Panc1 (cell line): Measurements from ENCODE around the gene DIS3L2. TPM values are rescaled to one million over a fixed set of nuclear protein-coding genes. Genes with fewer than 3 reads are reported as not detected.

Experiments
- ATAC-seq: fragments of 200-7000 bp; cut with Tn5 transposase; 2 replicates; pipeline ENCODE4 v1.9.1; 2020; ENCODE audit warnings: mild to moderate bottlenecking, moderate library complexity
- BruUV-seq: library from RNA; stranded (reverse); fragments of 400-500 nt; replicated peaks from 2 replicates; lab custom pipeline; 2021; lab: Mats Ljungman, UMichigan
- CTCF ChIA-PET: fragments of 300-600 bp; sonication (Branson Sonifier 250); formaldehyde crosslinking; loops from one replicate; lab custom pipeline; 2022; ENCODE audit warnings: antibody characterized with exemption; lab: Charles Lee
- POLR2A ChIA-PET: fragments of 300-600 bp; sonication (Branson Sonifier 250); formaldehyde crosslinking; loops from one replicate; lab custom pipeline; 2022; ENCODE audit warnings: antibody characterized with exemption; lab: Charles Lee
- DNase-seq: peaks from one replicate; pipeline ENCODE4 v3.0.0-alpha.2; 2010; ENCODE audit warnings: low read depth, low spot score
- H3K27ac ChIP-seq: 2 replicates; pipeline ENCODE4 v1.5.1; 2011; ENCODE audit warnings: mild to moderate bottlenecking, low read length, inconsistent platforms
- H3K27me3 ChIP-seq: fragments of 200-500 bp; sonication (Bioruptor generic); 2 replicates; pipeline ENCODE4 v1.6.0; 2014; ENCODE audit warnings: low read length, inconsistent platforms; ENCODE audit not compliant: control insufficient read depth, insufficient read depth
- H3K36me3 ChIP-seq: fragments of 200-500 bp; sonication (Bioruptor generic); 2 replicates; pipeline ENCODE4 v1.5.1; 2014; ENCODE audit warnings: inconsistent platforms, mild to moderate bottlenecking, low read length, moderate library complexity; ENCODE audit not compliant: control insufficient read depth, insufficient read depth
- H3K4me1 ChIP-seq: 2 replicates; pipeline ENCODE4 v1.5.1; 2011; ENCODE audit warnings: inconsistent platforms, mild to moderate bottlenecking, low read length, moderate library complexity; ENCODE audit not compliant: control insufficient read depth, insufficient read depth
- H3K4me3 ChIP-seq, 2 experiments: 2 replicates each; pipeline ENCODE4 v1.5.1; 2011 to 2012; ENCODE audit warnings: low read depth in 2 of 2, low read length in 2 of 2, mild to moderate bottlenecking in 2 of 2, inconsistent platforms in 1 of 2, moderate library complexity in 1 of 2
- H3K9me3 ChIP-seq: fragments of 200-500 bp; sonication (Bioruptor generic); 2 replicates; pipeline ENCODE4 v1.5.1; 2014; ENCODE audit warnings: low read depth, mild to moderate bottlenecking, inconsistent platforms, low read length, moderate library complexity; ENCODE audit not compliant: control insufficient read depth, insufficient read depth
- POLR2AphosphoS5 ChIP-seq: IDR thresholded peaks from 2 replicates; pipeline ENCODE4 v1.6.1; 2012; ENCODE audit warnings: mild to moderate bottlenecking, low read depth, low read length, moderate library complexity
- SIN3A ChIP-seq: IDR thresholded peaks from 2 replicates; pipeline ENCODE4 v1.6.1; 2012; ENCODE audit warnings: low read depth, mild to moderate bottlenecking, low read length, moderate library complexity, borderline replicate concordance; ENCODE audit not compliant: insufficient read depth
- TCF7L2 ChIP-seq: IDR thresholded peaks from 2 replicates; pipeline ENCODE4 v1.6.1; 2011; ENCODE audit warnings: mild to moderate bottlenecking, low read depth, low read length, inconsistent platforms
- in situ Hi-C: cut with HindIII; loops from 2 replicates; pipeline ENCODE4 v1.10.0; 2016; ENCODE audit warnings: low sequenced_read_pairs, low pct_unique_long_range_greater_than_20kb
- intact Hi-C: fragments of 100-400 bp; cut with micrococcal nuclease; formaldehyde crosslinking; loops from one replicate; pipeline ENCODE4 v1.10.0; 2022; ENCODE audit not compliant: unreplicated experiment
- total RNA-seq: library from RNA; stranded (reverse); gene quantifications from one replicate; pipeline ENCODE4 v1.2.1, GENCODE V29; 2021; ENCODE audit not compliant: unreplicated experiment
- TF ChIP-seq, protein P1 (sequence below): fragments of 450-650 bp; IDR thresholded peaks from 2 replicates; pipeline ENCODE4 v1.5.1; 2017; ENCODE audit warnings: mild to moderate bottlenecking
- TF ChIP-seq, protein P2 (sequence below), 2 experiments: IDR thresholded peaks; 2 replicates each; pipeline ENCODE4 v1.6.1; 2011 to 2012; ENCODE audit warnings: low read depth in 2 of 2, control low read depth in 1 of 2, low read length in 1 of 2, mild to moderate bottlenecking in 1 of 2, moderate library complexity in 1 of 2; ENCODE audit not compliant: insufficient read depth in 1 of 2

DIS3L2 gene
- total RNA-seq, 1 experiment from 2014 or later, result 28.1 TPM

DNA sequence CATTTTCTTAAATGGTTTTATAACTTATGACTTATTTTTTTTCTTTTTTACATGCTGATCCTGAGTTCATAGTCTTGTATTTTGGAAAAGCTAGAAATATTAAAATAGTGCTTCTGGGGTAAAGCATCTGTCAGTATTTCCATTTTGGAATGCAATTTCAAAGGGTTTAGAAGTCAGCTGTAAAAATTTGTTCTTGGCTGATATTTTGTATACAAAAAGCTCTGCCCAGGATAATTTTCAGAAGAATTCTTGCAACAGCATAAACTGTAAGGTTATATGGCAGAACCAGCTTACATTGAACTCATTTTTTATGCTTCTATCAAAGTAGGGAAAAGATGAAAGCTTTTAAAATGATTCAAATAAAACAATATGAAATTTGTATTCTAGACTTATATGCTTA is 97.4 kb downstream of the DIS3L2 start:
- intact Hi-C loops, result no loop called here
- TF ChIP-seq, protein P1, sequence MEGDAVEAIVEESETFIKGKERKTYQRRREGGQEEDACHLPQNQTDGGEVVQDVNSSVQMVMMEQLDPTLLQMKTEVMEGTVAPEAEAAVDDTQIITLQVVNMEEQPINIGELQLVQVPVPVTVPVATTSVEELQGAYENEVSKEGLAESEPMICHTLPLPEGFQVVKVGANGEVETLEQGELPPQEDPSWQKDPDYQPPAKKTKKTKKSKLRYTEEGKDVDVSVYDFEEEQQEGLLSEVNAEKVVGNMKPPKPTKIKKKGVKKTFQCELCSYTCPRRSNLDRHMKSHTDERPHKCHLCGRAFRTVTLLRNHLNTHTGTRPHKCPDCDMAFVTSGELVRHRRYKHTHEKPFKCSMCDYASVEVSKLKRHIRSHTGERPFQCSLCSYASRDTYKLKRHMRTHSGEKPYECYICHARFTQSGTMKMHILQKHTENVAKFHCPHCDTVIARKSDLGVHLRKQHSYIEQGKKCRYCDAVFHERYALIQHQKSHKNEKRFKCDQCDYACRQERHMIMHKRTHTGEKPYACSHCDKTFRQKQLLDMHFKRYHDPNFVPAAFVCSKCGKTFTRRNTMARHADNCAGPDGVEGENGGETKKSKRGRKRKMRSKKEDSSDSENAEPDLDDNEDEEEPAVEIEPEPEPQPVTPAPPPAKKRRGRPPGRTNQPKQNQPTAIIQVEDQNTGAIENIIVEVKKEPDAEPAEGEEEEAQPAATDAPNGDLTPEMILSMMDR, result no peak
- TF ChIP-seq SIN3A (no peak), POLR2AphosphoS5 (no peak), TCF7L2 (no peak)
- TF ChIP-seq, protein P2, sequence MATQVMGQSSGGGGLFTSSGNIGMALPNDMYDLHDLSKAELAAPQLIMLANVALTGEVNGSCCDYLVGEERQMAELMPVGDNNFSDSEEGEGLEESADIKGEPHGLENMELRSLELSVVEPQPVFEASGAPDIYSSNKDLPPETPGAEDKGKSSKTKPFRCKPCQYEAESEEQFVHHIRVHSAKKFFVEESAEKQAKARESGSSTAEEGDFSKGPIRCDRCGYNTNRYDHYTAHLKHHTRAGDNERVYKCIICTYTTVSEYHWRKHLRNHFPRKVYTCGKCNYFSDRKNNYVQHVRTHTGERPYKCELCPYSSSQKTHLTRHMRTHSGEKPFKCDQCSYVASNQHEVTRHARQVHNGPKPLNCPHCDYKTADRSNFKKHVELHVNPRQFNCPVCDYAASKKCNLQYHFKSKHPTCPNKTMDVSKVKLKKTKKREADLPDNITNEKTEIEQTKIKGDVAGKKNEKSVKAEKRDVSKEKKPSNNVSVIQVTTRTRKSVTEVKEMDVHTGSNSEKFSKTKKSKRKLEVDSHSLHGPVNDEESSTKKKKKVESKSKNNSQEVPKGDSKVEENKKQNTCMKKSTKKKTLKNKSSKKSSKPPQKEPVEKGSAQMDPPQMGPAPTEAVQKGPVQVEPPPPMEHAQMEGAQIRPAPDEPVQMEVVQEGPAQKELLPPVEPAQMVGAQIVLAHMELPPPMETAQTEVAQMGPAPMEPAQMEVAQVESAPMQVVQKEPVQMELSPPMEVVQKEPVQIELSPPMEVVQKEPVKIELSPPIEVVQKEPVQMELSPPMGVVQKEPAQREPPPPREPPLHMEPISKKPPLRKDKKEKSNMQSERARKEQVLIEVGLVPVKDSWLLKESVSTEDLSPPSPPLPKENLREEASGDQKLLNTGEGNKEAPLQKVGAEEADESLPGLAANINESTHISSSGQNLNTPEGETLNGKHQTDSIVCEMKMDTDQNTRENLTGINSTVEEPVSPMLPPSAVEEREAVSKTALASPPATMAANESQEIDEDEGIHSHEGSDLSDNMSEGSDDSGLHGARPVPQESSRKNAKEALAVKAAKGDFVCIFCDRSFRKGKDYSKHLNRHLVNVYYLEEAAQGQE (IDR thresholded peaks at IDR 0.05; ENCODE audit: insufficient read depth in 1 of 2, low read depth in 2 of 2, low read length in 1 of 2), result no peak
- no peaks in the 10 kb centered on the region; the same call in 1 of the 2 replicates for H3K9me3 ChIP-seq
- no peaks in the 10 kb centered on the region for H3K36me3 ChIP-seq
- no peak overlapping the region for H3K4me3 ChIP-seq
- POLR2A ChIA-PET, result no interaction called here
- no peaks in the 10 kb centered on the region for H3K4me1 ChIP-seq
- CTCF ChIA-PET, result no interaction called here
- H3K27ac ChIP-seq, result no peak overlapping the region
- in situ Hi-C loops, result no loop called here
- no TSS peak for BruUV-seq
- ATAC-seq (no peak), DNase-seq (no peak)
- no peaks in the 10 kb centered on the region for H3K27me3 ChIP-seq

DNA sequence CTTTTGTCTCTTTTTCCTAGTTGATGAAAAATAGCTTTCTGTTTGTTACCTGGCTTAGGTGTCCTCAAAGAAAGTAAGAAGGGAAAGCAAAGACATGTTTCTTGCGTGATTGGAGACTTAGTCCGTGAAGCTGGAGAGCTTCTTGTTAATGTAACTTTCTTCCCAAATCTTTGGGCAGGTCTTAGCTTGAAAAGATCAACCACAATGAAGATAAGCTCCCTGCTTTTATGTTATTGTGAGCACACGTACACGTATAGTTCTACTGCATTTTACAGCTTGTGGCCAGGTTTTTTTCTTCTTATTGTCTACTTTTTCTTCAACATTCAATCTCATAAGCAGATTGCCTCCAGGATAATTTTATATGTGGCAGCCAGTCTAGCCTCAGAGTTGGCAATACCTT is 99.8 kb downstream of the DIS3L2 start:
- intact Hi-C loops, result no loop called here
- in situ Hi-C loops, result no loop called here
- Histone ChIP-seq H3K27me3 (no peaks in the 10 kb centered on the region), H3K4me1 (no peaks in the 10 kb centered on the region), H3K9me3 (no peaks in the 10 kb centered on the region; the same call in 1 of the 2 replicates), H3K27ac (no peak overlapping the region), H3K4me3 (no peak overlapping the region), H3K36me3 (no peaks in the 10 kb centered on the region)
- no peak for TF ChIP-seq TCF7L2
- TF ChIP-seq, protein P2 (IDR thresholded peaks at IDR 0.05; ENCODE audit: insufficient read depth in 1 of 2, low read depth in 2 of 2, low read length in 1 of 2), result no peak
- no peak for ATAC-seq
- ChIA-PET POLR2A (interaction anchor here (0.6 kb wide), 1 partner anchor 15 kb away, joined by 17 read pairs; no protein-coding TSS in a partner anchor), CTCF (no interaction called here)
- no peak for DNase-seq
- no TSS peak for BruUV-seq
